Neural crest cell (in vitro differentiated cells): ENCODE results near the gene ALKBH2. TPM values are rescaled to one million over a fixed set of nuclear protein-coding genes. Genes with fewer than 3 reads are reported as not detected.
"Not testable (repeated sequence)": the region's sequence is repeated elsewhere in the genome, so short reads cannot be mapped to it uniquely, and the experiment has no call there.

Experiments used
- DNase-seq: peaks from one replicate; pipeline ENCODE4 v3.0.0; 2021; ENCODE audit warnings: low read depth, mixed read lengths, low spot score
- H3K27ac Mint-ChIP-seq: one replicate; pipeline ENCODE4 v1.8.0; 2021; ENCODE audit warnings: mild to moderate bottlenecking, mixed read lengths; ENCODE audit not compliant: unreplicated experiment
- H3K27me3 Mint-ChIP-seq: 2 replicates; pipeline ENCODE4 v1.8.0; 2021; ENCODE audit warnings: low read depth, mild to moderate bottlenecking, mixed read lengths
- H3K36me3 Mint-ChIP-seq: 2 replicates; pipeline ENCODE4 v1.8.0; 2021; ENCODE audit warnings: low read depth, mild to moderate bottlenecking, mixed read lengths
- H3K4me1 Mint-ChIP-seq: 2 replicates; pipeline ENCODE4 v1.8.0; 2021; ENCODE audit warnings: mixed read lengths
- H3K4me3 Mint-ChIP-seq: one replicate; pipeline ENCODE4 v1.8.0; 2021; ENCODE audit warnings: mild to moderate bottlenecking, mixed read lengths
- H3K9me3 Mint-ChIP-seq: 2 replicates; pipeline ENCODE4 v1.8.0; 2021; ENCODE audit warnings: mixed read lengths
- total RNA-seq: library from RNA; stranded (reverse); gene quantifications from 2 replicates; pipeline ENCODE4 v1.2.1, GENCODE V29; 2021
- TF ChIP-seq, protein P1 (sequence below): fragments of 200-600 bp; sonication (generic); conservative IDR thresholded peaks from 2 replicates; pipeline ENCODE4 v1.5.0; 2021; ENCODE audit warnings: antibody characterized with exemption, mild to moderate bottlenecking

ALKBH2 gene
- total RNA-seq, 1 donor from 2014 or later, result 33.1 TPM

DNA sequence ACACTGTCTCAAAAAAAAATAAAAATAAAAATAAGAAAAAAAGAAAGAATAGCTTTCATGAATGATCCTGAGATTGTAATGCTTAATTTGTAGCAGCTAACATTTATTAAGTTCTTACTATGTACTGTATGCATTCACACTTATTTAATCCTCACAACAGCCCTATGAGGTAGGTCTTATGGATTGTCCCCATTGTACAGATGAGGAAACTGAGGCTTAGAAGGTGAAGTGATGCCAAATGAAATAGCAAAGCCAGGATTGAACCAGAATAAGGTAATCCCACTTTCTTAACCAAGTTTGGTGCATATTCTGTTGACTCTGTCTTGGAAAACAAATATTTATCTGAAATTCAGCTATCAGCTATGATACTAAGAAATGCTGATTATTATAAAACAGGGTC is 38.8 kb downstream of the ALKBH2 start:
- Mint-ChIP-seq H3K27ac (no peak overlapping the region), H3K36me3 (no peaks in the 10 kb centered on the region), H3K9me3 (no peaks in the 10 kb centered on the region), H3K4me3 (no peak overlapping the region), H3K4me1 (peaks cover 20% of the 10 kb centered on the region), H3K27me3 (peaks cover 4% of the 10 kb centered on the region)
- TF ChIP-seq, protein P1, sequence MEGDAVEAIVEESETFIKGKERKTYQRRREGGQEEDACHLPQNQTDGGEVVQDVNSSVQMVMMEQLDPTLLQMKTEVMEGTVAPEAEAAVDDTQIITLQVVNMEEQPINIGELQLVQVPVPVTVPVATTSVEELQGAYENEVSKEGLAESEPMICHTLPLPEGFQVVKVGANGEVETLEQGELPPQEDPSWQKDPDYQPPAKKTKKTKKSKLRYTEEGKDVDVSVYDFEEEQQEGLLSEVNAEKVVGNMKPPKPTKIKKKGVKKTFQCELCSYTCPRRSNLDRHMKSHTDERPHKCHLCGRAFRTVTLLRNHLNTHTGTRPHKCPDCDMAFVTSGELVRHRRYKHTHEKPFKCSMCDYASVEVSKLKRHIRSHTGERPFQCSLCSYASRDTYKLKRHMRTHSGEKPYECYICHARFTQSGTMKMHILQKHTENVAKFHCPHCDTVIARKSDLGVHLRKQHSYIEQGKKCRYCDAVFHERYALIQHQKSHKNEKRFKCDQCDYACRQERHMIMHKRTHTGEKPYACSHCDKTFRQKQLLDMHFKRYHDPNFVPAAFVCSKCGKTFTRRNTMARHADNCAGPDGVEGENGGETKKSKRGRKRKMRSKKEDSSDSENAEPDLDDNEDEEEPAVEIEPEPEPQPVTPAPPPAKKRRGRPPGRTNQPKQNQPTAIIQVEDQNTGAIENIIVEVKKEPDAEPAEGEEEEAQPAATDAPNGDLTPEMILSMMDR, result no peak
- no peak for DNase-seq

DNA sequence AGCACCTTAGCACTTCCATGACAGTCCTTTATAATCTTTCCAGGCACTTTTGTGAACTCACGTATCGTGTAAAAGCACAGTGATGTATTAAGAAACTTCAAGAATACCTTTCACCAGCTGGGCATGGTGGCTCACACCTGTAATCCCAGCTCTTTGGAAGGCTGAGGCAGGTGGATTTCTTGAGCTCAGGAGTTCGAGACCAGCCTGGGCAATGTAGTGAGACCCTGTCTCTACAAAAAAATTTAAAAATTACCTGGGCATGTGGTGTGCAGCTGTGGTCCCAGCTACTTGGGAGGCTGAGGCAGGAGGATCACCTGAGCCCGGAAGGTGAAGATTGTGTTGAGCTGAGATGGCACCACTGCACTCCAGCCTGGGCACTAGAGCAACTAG is 39.2 kb downstream of the ALKBH2 start:
- not testable (repeated sequence) for H3K27ac Mint-ChIP-seq, H3K36me3 Mint-ChIP-seq, DNase-seq, H3K27me3 Mint-ChIP-seq, H3K9me3 Mint-ChIP-seq
- peaks cover 20% of the 10 kb centered on the region for H3K4me1 Mint-ChIP-seq
- peak overlapping the region; percentile 99 for H3K4me3 Mint-ChIP-seq

DNA sequence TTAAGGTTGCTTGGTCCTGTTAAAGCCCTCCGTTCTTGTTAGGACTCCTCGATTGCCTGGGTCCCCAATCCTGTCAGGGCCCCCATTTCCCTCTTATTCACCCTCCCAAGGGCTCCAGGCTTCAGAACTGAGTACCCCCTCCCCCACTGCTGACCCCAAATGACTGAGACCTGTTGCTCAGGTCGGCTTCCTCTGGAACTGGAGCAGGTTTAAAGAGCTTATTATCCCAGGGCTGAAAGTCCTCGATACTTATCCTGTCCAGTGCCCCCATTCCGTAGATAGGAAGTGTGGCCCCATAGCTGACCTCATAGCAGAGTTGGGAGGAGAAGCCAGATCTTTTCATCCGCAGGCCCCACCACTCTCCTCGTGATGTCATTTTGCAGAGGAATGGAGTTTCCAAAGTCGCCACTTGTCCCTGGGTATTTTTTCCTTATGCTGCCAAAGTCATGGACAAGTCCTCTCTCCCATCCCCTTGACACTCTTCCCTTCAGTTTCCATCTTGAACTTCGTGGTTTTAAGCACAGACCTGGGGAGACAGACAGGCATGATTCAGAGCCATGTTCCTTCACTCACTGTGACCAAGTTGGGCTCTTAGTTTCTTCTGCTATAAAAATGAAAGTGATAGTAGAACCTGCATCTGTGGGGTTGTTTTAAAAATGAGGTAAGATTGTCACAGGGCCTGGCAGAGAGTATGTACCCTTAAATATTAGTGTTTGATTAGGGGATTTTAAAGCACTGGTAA is 39.7 kb downstream of the ALKBH2 start:
- Mint-ChIP-seq H3K36me3 (no peaks in the 10 kb centered on the region), H3K9me3 (no peaks in the 10 kb centered on the region), H3K4me3 (peak overlapping the region; percentile 99), H3K27ac (no peak overlapping the region), H3K27me3 (peaks cover 7% of the 10 kb centered on the region), H3K4me1 (peaks cover 20% of the 10 kb centered on the region)
- TF ChIP-seq, protein P1, result no peak
- DNase-seq, result no peak

DNA sequence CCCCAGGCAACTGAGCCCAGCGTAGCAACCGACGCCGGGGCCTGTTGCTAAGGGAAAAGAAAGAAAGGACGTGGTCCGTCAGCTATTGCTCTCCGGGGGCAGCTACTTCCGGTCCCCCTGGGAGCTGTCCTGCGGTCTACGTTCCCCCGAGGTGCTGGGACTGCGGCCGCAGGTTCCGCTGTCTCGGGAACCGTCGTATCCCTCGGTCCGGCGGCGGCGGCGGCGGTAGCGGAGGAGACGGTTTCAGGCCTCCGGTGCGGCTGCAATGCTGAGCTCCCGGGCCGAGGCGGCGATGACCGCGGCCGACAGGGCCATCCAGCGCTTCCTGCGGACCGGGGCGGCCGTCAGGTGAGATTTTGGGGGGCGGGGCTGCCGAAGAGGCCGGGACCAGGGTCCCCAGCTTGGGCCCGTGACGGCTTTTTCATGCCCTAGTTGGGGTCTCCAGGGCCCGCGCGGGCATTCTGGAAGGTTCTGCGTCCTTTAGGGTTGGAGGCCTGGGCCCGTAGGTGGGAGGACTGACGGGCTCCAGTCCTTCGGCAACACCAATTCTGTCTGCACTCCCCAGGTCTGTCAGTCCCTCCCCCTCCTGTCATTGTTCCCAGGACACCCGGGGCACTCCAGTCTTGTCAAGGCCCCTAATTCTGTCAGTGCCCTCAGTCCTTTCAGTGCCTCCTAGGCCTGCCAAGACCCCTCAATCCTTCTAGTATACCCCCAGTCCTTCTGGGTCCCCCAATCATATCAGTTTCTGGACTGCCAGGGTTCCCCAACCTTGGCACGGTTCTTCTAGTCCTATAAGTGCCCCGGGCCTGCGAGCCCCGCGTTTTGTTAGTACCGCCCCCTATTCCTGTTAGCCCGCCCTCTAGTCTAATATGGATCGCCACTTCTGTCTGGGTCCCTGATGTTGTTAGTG is 40.6 kb downstream of the ALKBH2 start, which contains the start of gene USP30:
Gene USP30, plus strand, starts transcription at position 163 of the 910 bp plus-strand sequence. Its CDS starts 103 bp downstream, at position 266.
- peak within 1 kb of the TSS; percentile 92 for H3K27ac Mint-ChIP-seq
- H3K4me3 Mint-ChIP-seq, result peak within 1 kb of the TSS; percentile 99

DNA sequence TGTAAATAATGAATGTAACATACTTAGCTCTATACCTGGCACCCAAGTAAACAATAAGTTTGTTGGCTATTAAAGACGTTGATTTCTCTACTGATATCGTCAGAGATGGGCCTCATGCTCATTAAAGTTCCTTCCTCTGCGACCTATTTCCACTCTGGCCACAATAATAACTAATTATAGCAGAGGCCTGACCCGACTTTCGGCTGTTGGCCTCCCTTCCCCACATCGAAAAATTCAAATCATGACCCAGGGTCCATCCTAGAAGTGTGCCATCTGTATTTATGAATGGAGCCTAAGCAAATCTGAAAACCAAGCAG is 41.2 kb downstream of the ALKBH2 start:
- Mint-ChIP-seq H3K27me3 (peaks cover 11% of the 10 kb centered on the region), H3K4me3 (peak overlapping the region; percentile 99), H3K36me3 (no peaks in the 10 kb centered on the region), H3K27ac (peak overlapping the region; percentile 60), H3K4me1 (peaks cover 20% of the 10 kb centered on the region), H3K9me3 (no peaks in the 10 kb centered on the region)
- TF ChIP-seq, protein P1, result no peak
- no peak for DNase-seq

More for the DNA sequence above, 40.6 kb downstream of the ALKBH2 start, which contains the start of gene USP30:
- H3K36me3 Mint-ChIP-seq, result no peaks in the 10 kb centered on the region
- no peaks in the 10 kb centered on the region for H3K9me3 Mint-ChIP-seq
- peaks cover 7% of the 10 kb centered on the region for H3K27me3 Mint-ChIP-seq
- peak; percentile 90 for DNase-seq
- TF ChIP-seq, protein P1, result no peak
- peaks cover 20% of the 10 kb centered on the region for H3K4me1 Mint-ChIP-seq

DNA sequence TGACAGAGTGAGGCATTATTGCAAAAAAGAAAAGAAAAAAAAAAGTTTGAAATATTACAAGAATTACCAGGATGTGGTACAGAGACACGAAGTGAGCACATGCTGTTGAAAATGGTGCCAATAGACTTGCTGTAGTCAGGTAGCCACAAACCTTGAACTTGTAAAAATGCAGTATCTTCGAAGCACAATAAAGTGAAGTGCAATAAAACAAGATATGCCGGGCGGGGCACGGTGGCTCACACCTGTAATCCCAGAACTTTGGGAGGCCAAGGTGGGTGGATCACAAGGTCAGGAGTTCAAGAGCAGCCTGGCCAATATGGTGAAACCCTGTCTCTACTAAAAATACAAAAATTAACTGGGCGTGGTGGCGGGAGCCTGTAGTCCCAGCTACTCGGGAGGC is 43.5 kb downstream of the ALKBH2 start:
- not testable (repeated sequence) for H3K4me3 Mint-ChIP-seq, H3K9me3 Mint-ChIP-seq, DNase-seq, H3K27ac Mint-ChIP-seq, H3K36me3 Mint-ChIP-seq
- Mint-ChIP-seq H3K27me3 (peaks cover 25% of the 10 kb centered on the region), H3K4me1 (peaks cover 20% of the 10 kb centered on the region)

DNA sequence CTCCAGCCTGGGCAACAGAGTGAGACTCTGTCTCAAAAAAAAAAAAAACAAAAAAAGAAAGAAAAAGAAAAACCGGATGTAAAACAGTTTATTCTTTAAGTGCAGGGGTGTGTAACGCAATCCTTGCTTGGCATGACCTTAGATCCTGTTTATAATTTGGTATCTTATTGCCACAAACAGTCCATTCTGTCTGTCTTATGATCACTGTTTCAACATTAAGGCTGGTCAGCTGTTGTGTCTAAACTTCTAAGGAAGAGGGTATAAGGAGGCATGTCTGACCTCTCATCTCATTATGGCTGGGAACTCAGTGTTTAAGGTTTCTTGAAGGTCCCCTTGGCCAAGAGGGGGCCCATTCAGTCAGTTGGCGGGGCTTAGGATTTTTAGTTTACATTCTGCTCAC is 44.6 kb downstream of the ALKBH2 start:
- H3K36me3 Mint-ChIP-seq, DNase-seq, H3K27ac Mint-ChIP-seq, H3K9me3 Mint-ChIP-seq: not testable (repeated sequence)
- peaks cover 35% of the 10 kb centered on the region for H3K27me3 Mint-ChIP-seq
- peaks cover 17% of the 10 kb centered on the region for H3K4me1 Mint-ChIP-seq
- peak overlapping the region; percentile 5 for H3K4me3 Mint-ChIP-seq
